Measurements from ENCODE around the gene UNC45B.
"Not testable (repeated sequence)": the region's sequence is repeated elsewhere in the genome, so short reads cannot be mapped to it uniquely, and the experiment has no call there.

Gene UNC45B

GRCh38 chr17:35142467-35142796 is 5.2 kb upstream of the UNC45B start:
- no peak for DNase-seq (ENCODE audit: low read depth)

- DNase-seq (ENCODE audit: low read depth): no peak
These were observed 2.8 kb upstream of the UNC45B start for GRCh38 chr17:35144840-35145239.

- no peak for DNase-seq (ENCODE audit: low read depth)
These were observed 1.3 kb upstream of the UNC45B start for GRCh38 chr17:35146214-35146833.

GRCh38 chr17:35148144-35148543 is 527 bp downstream of the UNC45B start:
- no peak for DNase-seq (ENCODE audit: low read depth)

- DNase-seq (ENCODE audit: low read depth): no peak
These were observed 2.3 kb downstream of the UNC45B start for GRCh38 chr17:35149941-35150340.

- not testable (repeated sequence) for DNase-seq (ENCODE audit: low read depth)
These were observed 3.5 kb downstream of the UNC45B start for GRCh38 chr17:35151080-35151479.

GRCh38 chr17:35152421-35153140 is 5.0 kb downstream of the UNC45B start:
- no peak for DNase-seq (ENCODE audit: low read depth)

- no peak for DNase-seq (ENCODE audit: low read depth)
These were observed 6.9 kb downstream of the UNC45B start for GRCh38 chr17:35154196-35155165.

GRCh38 chr17:35155246-35155645 is 7.6 kb downstream of the UNC45B start:
- DNase-seq (ENCODE audit: low read depth): no peak

GRCh38 chr17:35159940-35160339 is 12.3 kb downstream of the UNC45B start:
- DNase-seq (ENCODE audit: low read depth): no peak

- DNase-seq (ENCODE audit: low read depth): no peak
These were observed 13.0 kb downstream of the UNC45B start for GRCh38 chr17:35160354-35161201.

GRCh38 chr17:35161281-35161761 is 13.7 kb downstream of the UNC45B start:
- DNase-seq (ENCODE audit: low read depth): no peak

- DNase-seq (ENCODE audit: low read depth): no peak
These were observed 15.1 kb downstream of the UNC45B start for GRCh38 chr17:35162755-35163154.

GRCh38 chr17:35163886-35164285 is 16.3 kb downstream of the UNC45B start:
- DNase-seq (ENCODE audit: low read depth): no peak

GRCh38 chr17:35164716-35165115 is 17.1 kb downstream of the UNC45B start:
- no peak for DNase-seq (ENCODE audit: low read depth)

- DNase-seq (ENCODE audit: low read depth): no peak
These were observed 18.9 kb downstream of the UNC45B start for GRCh38 chr17:35166526-35166925.

GRCh38 chr17:35167046-35167445 is 19.4 kb downstream of the UNC45B start:
- DNase-seq (ENCODE audit: low read depth): no peak

GRCh38 chr17:35167666-35168065 is 20.0 kb downstream of the UNC45B start:
- no peak for DNase-seq (ENCODE audit: low read depth)

- DNase-seq (ENCODE audit: low read depth): no peak
These were observed 22.3 kb downstream of the UNC45B start for GRCh38 chr17:35169835-35170363.

GRCh38 chr17:35170968-35171771 is 23.6 kb downstream of the UNC45B start:
- DNase-seq (ENCODE audit: low read depth): no peak

- no peak for DNase-seq (ENCODE audit: low read depth)
These were observed 24.2 kb downstream of the UNC45B start for GRCh38 chr17:35171834-35172233.

All from activated T-helper 9 cell treated with anti-CD3 and anti-CD28 coated beads, Interleukin-2, amount 50 U/mL, for 16 hours (primary cell).